ENCODE data around the gene ACP4. TPM values are rescaled to one million over a fixed set of nuclear protein-coding genes. Genes with fewer than 3 reads are reported as not detected.

The ACP4 gene
- total and polyA plus RNA-seq, 2 of the 13 experiments (the other 11 are each of a cell fraction or from before 2014, with no cell fraction given): 0.08 TPM; not detected in 1

DNA sequence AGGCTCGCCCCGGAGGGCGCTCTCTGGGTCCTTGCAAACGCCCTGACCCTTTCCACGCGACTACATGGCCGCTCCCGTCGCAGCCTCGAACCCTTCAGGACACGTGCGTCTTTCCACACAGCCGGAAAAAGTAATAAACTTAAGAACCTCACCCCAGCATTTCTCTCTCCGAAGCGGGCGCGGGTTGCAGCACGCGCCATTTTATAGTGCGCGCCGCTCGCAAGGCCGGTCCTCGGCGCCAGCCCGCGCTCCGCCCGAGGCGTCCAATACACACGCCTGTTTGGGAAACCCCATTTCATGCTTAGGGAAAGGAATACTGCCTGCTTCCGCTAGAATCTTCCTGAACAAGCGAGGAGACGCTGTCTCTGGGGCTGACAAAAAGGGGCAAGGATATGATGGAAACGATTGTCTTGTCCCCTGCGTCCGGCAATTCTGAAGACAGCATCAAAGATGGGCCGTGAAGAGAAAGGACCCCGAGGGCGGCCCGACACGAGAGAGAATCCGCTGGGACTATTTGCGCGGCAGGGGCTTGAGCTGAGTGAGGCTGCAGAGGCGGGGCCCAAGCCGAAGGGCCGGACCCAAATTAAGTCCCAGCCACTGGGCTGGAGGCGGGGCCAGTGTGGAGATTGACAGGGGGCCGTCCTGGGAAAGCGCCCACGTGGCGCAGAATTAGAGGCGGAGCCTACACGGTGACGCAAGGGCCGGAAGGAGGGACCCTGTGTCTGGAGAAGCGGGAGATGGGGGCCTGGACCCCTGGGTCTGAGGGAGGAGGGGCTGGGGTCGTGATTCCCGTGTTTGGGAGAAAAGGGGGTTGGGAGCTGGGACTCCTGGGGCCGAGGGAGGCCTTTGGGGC lies 14.4 kb downstream of the ACP4 start (continued):
- TF ChIP-seq, protein P1, sequence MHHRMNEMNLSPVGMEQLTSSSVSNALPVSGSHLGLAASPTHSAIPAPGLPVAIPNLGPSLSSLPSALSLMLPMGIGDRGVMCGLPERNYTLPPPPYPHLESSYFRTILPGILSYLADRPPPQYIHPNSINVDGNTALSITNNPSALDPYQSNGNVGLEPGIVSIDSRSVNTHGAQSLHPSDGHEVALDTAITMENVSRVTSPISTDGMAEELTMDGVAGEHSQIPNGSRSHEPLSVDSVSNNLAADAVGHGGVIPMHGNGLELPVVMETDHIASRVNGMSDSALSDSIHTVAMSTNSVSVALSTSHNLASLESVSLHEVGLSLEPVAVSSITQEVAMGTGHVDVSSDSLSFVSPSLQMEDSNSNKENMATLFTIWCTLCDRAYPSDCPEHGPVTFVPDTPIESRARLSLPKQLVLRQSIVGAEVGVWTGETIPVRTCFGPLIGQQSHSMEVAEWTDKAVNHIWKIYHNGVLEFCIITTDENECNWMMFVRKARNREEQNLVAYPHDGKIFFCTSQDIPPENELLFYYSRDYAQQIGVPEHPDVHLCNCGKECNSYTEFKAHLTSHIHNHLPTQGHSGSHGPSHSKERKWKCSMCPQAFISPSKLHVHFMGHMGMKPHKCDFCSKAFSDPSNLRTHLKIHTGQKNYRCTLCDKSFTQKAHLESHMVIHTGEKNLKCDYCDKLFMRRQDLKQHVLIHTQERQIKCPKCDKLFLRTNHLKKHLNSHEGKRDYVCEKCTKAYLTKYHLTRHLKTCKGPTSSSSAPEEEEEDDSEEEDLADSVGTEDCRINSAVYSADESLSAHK (CRISPR knock-in tag; IDR thresholded peaks at IDR 0.05; ENCODE audit: borderline replicate concordance): 0 out of 2 replicates have a peak, but pooled peaks have one; percentile 45
- TF ChIP-seq SP4 (CRISPR knock-in tag; IDR thresholded peaks at IDR 0.05) (peak; percentile 85), KDM5A (IDR thresholded peaks at IDR 0.05; ENCODE audit: borderline replicate concordance, low read length) (peak; percentile 86), RBM22 (optimal IDR thresholded peaks at IDR 0.05; ENCODE audit: low read length) (peak; percentile 38), XRCC5 (optimal IDR thresholded peaks at IDR 0.05; ENCODE audit: low read length) (peak; percentile 74), MEIS1 (CRISPR knock-in tag; IDR thresholded peaks at IDR 0.05; ENCODE audit: borderline replicate concordance) (peak; percentile 88; the same call in 1 of the 2 replicates)
- TF ChIP-seq, protein P2, sequence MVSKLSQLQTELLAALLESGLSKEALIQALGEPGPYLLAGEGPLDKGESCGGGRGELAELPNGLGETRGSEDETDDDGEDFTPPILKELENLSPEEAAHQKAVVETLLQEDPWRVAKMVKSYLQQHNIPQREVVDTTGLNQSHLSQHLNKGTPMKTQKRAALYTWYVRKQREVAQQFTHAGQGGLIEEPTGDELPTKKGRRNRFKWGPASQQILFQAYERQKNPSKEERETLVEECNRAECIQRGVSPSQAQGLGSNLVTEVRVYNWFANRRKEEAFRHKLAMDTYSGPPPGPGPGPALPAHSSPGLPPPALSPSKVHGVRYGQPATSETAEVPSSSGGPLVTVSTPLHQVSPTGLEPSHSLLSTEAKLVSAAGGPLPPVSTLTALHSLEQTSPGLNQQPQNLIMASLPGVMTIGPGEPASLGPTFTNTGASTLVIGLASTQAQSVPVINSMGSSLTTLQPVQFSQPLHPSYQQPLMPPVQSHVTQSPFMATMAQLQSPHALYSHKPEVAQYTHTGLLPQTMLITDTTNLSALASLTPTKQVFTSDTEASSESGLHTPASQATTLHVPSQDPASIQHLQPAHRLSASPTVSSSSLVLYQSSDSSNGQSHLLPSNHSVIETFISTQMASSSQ (IDR thresholded peaks at IDR 0.05; ENCODE audit: low read depth): no peak
- TF ChIP-seq, protein P2 (CRISPR knock-in tag; IDR thresholded peaks at IDR 0.05; ENCODE audit: borderline replicate concordance): peak; percentile 63; the same call in 1 of the 2 replicates
- TF ChIP-seq, protein P3, sequence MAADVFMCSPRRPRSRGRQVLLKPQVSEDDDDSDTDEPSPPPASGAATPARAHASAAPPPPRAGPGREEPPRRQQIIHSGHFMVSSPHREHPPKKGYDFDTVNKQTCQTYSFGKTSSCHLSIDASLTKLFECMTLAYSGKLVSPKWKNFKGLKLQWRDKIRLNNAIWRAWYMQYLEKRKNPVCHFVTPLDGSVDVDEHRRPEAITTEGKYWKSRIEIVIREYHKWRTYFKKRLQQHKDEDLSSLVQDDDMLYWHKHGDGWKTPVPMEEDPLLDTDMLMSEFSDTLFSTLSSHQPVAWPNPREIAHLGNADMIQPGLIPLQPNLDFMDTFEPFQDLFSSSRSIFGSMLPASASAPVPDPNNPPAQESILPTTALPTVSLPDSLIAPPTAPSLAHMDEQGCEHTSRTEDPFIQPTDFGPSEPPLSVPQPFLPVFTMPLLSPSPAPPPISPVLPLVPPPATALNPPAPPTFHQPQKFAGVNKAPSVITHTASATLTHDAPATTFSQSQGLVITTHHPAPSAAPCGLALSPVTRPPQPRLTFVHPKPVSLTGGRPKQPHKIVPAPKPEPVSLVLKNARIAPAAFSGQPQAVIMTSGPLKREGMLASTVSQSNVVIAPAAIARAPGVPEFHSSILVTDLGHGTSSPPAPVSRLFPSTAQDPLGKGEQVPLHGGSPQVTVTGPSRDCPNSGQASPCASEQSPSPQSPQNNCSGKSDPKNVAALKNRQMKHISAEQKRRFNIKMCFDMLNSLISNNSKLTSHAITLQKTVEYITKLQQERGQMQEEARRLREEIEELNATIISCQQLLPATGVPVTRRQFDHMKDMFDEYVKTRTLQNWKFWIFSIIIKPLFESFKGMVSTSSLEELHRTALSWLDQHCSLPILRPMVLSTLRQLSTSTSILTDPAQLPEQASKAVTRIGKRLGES (CRISPR knock-in tag; IDR thresholded peaks at IDR 0.05; ENCODE audit: borderline replicate concordance): peak; percentile 55; the same call in 1 of the 2 replicates
- TF ChIP-seq, protein P4, sequence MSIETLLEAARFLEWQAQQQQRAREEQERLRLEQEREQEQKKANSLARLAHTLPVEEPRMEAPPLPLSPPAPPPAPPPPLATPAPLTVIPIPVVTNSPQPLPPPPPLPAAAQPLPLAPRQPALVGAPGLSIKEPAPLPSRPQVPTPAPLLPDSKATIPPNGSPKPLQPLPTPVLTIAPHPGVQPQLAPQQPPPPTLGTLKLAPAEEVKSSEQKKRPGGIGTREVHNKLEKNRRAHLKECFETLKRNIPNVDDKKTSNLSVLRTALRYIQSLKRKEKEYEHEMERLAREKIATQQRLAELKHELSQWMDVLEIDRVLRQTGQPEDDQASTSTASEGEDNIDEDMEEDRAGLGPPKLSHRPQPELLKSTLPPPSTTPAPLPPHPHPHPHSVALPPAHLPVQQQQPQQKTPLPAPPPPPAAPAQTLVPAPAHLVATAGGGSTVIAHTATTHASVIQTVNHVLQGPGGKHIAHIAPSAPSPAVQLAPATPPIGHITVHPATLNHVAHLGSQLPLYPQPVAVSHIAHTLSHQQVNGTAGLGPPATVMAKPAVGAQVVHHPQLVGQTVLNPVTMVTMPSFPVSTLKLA (IDR thresholded peaks at IDR 0.05): peak; percentile 84
- TF ChIP-seq, protein P5, sequence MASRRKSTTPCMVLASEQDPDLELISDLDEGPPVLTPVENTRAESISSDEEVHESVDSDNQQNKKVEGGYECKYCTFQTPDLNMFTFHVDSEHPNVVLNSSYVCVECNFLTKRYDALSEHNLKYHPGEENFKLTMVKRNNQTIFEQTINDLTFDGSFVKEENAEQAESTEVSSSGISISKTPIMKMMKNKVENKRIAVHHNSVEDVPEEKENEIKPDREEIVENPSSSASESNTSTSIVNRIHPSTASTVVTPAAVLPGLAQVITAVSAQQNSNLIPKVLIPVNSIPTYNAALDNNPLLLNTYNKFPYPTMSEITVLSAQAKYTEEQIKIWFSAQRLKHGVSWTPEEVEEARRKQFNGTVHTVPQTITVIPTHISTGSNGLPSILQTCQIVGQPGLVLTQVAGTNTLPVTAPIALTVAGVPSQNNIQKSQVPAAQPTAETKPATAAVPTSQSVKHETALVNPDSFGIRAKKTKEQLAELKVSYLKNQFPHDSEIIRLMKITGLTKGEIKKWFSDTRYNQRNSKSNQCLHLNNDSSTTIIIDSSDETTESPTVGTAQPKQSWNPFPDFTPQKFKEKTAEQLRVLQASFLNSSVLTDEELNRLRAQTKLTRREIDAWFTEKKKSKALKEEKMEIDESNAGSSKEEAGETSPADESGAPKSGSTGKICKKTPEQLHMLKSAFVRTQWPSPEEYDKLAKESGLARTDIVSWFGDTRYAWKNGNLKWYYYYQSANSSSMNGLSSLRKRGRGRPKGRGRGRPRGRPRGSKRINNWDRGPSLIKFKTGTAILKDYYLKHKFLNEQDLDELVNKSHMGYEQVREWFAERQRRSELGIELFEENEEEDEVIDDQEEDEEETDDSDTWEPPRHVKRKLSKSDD (CRISPR knock-in tag; IDR thresholded peaks at IDR 0.05; ENCODE audit: low read depth): no peak

All from HepG2 (cell line).